ENCODE data around the gene CCDC47.

DNA sequence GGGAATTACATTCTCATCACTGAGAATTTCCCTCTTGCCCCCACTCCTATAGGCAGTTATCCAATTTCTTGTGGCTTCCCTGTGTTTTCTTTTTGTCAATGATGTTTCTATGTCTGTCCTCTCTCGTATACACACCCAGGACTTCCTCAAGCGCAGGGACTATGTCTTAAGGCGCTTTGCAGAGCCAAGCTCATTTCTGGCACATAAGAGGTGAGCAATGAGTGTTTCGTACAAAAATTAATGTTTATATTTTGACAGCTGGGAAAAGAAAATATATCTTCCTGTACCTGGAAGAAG lies 1.5 kb upstream of the CCDC47 start:
- TF ChIP-seq, protein P1, sequence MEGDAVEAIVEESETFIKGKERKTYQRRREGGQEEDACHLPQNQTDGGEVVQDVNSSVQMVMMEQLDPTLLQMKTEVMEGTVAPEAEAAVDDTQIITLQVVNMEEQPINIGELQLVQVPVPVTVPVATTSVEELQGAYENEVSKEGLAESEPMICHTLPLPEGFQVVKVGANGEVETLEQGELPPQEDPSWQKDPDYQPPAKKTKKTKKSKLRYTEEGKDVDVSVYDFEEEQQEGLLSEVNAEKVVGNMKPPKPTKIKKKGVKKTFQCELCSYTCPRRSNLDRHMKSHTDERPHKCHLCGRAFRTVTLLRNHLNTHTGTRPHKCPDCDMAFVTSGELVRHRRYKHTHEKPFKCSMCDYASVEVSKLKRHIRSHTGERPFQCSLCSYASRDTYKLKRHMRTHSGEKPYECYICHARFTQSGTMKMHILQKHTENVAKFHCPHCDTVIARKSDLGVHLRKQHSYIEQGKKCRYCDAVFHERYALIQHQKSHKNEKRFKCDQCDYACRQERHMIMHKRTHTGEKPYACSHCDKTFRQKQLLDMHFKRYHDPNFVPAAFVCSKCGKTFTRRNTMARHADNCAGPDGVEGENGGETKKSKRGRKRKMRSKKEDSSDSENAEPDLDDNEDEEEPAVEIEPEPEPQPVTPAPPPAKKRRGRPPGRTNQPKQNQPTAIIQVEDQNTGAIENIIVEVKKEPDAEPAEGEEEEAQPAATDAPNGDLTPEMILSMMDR (IDR thresholded peaks at IDR 0.05; ENCODE audit: insufficient read depth, low read length, poor library complexity, severe bottlenecking), result no peak
- TF ChIP-seq EZH2phosphoT487 (conservative IDR thresholded peaks at IDR 0.05; ENCODE audit: low read length), result no peak
